Endodermal cell (in vitro differentiated cells): Measurements from ENCODE around the gene ARL5C. TPM values are rescaled to one million over a fixed set of nuclear protein-coding genes. Genes with fewer than 3 reads are reported as not detected.

Source experiments
- DNase-seq: peaks from one replicate; pipeline ENCODE4 v3.0.0-alpha.2; 2017
- H3K27ac ChIP-seq: 2 replicates; pipeline ENCODE4 v1.5.1; 2013; ENCODE audit warnings: mild to moderate bottlenecking, low read depth, low read length, moderate library complexity
- H3K27me3 ChIP-seq: 2 replicates; pipeline ENCODE4 v1.6.1; 2013; ENCODE audit warnings: mild to moderate bottlenecking, low read length, moderate library complexity; ENCODE audit not compliant: insufficient read depth, control insufficient read depth, poor library complexity, severe bottlenecking
- H3K36me3 ChIP-seq: 2 replicates; pipeline ENCODE4 v1.7.0; 2013; ENCODE audit warnings: mild to moderate bottlenecking, low read length, moderate library complexity; ENCODE audit not compliant: control insufficient read depth, insufficient read depth
- H3K4me1 ChIP-seq: one replicate; pipeline ENCODE4 v1.7.0; 2013; ENCODE audit warnings: low read length; ENCODE audit not compliant: control insufficient read depth, insufficient read depth
- H3K4me3 ChIP-seq: 2 replicates; pipeline ENCODE4 v1.5.1; 2013; ENCODE audit warnings: mild to moderate bottlenecking, low read length, moderate library complexity
- H3K9ac ChIP-seq: 2 replicates; pipeline ENCODE4 v1.6.1; 2013; ENCODE audit warnings: mild to moderate bottlenecking, low read length, moderate library complexity; ENCODE audit not compliant: poor library complexity, severe bottlenecking; ENCODE audit errors: extremely low read depth
- H3K9me3 ChIP-seq: 2 replicates; pipeline ENCODE4 v1.6.1; 2013; ENCODE audit warnings: mild to moderate bottlenecking, low read length, moderate library complexity; ENCODE audit not compliant: control insufficient read depth
- H3K27ac Mint-ChIP-seq: 2 replicates; pipeline ENCODE4 v1.8.0; 2020; ENCODE audit warnings: mixed read lengths
- H3K27me3 Mint-ChIP-seq: 2 replicates; pipeline ENCODE4 v1.8.0; 2021; ENCODE audit warnings: mild to moderate bottlenecking, mixed read lengths; ENCODE audit not compliant: insufficient read depth
- H3K36me3 Mint-ChIP-seq: 2 replicates; pipeline ENCODE4 v1.8.0; 2020; ENCODE audit warnings: low read depth, mixed read lengths
- H3K4me1 Mint-ChIP-seq: 2 replicates; pipeline ENCODE4 v1.8.0; 2020; ENCODE audit warnings: mixed read lengths
- H3K4me3 Mint-ChIP-seq: 2 replicates; pipeline ENCODE4 v1.8.0; 2020; ENCODE audit warnings: mild to moderate bottlenecking, moderate library complexity, mixed read lengths
- H3K9me3 Mint-ChIP-seq: 2 replicates; pipeline ENCODE4 v1.8.0; 2020; ENCODE audit warnings: mild to moderate bottlenecking, mixed read lengths
- WGBS, 2 experiments: methylation state at CpG; one replicate each; pipeline versions ENCODE4 v1.1.5 to v1.1.7; 2013; ENCODE audit warnings: missing lambda C conversion rate in 2 of 2, mixed read lengths in 1 of 2; ENCODE audit not compliant: insufficient coverage in 1 of 2, insufficient read length in 1 of 2; 5-methylcytosine and 5-hydroxymethylcytosine counted together
- total RNA-seq, 2 donors: library from RNA; stranded (reverse); fragmentation: NEBNext Ultra II Directional in 1 of 2; extraction: Animal tissue kit (Norgen Biotek cat#: 25700) in 1 of 2; gene quantifications; 2 replicates in 1 of 2; 3 replicates in 1 of 2; pipeline ENCODE4 v1.2.1, GENCODE V29; 2021
- TF ChIP-seq, protein P1 (sequence below): fragments of 200-600 bp; sonication (generic); conservative IDR thresholded peaks from 2 replicates; pipeline ENCODE4 v1.5.0; 2021; ENCODE audit warnings: antibody characterized with exemption, mild to moderate bottlenecking

The ARL5C gene
- total RNA-seq, 2 donors from 2014 or later: not detected

GRCh38 chr17:39141915-39142664 is 23.9 kb downstream of the ARL5C start:
- Mint-ChIP-seq H3K9me3 (peaks cover 3% of the 10 kb centered on the region), H3K27ac (no peak overlapping the region), H3K4me3 (no peak overlapping the region), H3K27me3 (peaks cover 1% of the 10 kb centered on the region), H3K36me3 (no peaks in the 10 kb centered on the region), H3K4me1 (no peaks in the 10 kb centered on the region)
- Histone ChIP-seq H3K9me3 (peaks cover 5% of the 10 kb centered on the region), H3K27ac (no peak overlapping the region), H3K4me3 (no peak overlapping the region), H3K9ac (no peak overlapping the region), H3K4me1 (no peaks in the 10 kb centered on the region), H3K27me3 (no peaks in the 10 kb centered on the region), H3K36me3 (no peaks in the 10 kb centered on the region)
- WGBS, 2 experiments: 93 to 94% methylated on average over 8 to 10 of the region's 11 CpGs
- no peak for DNase-seq
- TF ChIP-seq, protein P1, sequence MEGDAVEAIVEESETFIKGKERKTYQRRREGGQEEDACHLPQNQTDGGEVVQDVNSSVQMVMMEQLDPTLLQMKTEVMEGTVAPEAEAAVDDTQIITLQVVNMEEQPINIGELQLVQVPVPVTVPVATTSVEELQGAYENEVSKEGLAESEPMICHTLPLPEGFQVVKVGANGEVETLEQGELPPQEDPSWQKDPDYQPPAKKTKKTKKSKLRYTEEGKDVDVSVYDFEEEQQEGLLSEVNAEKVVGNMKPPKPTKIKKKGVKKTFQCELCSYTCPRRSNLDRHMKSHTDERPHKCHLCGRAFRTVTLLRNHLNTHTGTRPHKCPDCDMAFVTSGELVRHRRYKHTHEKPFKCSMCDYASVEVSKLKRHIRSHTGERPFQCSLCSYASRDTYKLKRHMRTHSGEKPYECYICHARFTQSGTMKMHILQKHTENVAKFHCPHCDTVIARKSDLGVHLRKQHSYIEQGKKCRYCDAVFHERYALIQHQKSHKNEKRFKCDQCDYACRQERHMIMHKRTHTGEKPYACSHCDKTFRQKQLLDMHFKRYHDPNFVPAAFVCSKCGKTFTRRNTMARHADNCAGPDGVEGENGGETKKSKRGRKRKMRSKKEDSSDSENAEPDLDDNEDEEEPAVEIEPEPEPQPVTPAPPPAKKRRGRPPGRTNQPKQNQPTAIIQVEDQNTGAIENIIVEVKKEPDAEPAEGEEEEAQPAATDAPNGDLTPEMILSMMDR: no peak

DNA sequence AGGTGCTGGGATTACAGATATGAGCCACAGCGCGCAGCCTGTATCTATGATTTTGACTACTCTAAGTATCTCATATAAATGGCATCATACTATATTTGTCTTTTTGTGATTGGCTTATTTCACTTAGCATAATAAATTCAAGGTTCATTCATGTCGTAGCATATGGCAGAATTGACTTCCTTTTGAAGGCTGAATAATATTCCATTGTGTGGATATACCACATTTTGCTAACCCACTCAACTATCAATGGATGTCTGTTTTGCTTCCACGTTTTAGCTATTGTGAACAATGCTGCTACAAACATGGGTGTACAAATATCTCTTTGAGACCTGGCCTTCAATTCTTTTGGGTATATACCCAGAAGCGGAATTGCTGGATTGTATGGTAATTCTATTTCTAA is 24.7 kb downstream of the ARL5C start:
- Histone ChIP-seq H3K4me1 (no peaks in the 10 kb centered on the region), H3K9ac (no peak overlapping the region), H3K9me3 (peaks cover 5% of the 10 kb centered on the region), H3K4me3 (no peak overlapping the region), H3K36me3 (no peaks in the 10 kb centered on the region), H3K27ac (no peak overlapping the region), H3K27me3 (no peaks in the 10 kb centered on the region)
- Mint-ChIP-seq H3K9me3 (peaks cover 3% of the 10 kb centered on the region), H3K4me1 (no peaks in the 10 kb centered on the region), H3K36me3 (no peaks in the 10 kb centered on the region), H3K27me3 (peaks cover 1% of the 10 kb centered on the region), H3K27ac (no peak overlapping the region), H3K4me3 (no peak overlapping the region)
- no peak for DNase-seq
- WGBS, 2 experiments: 88 to 97% methylated on average over 3 of the region's 5 CpGs
- TF ChIP-seq, protein P1: no peak

- Histone ChIP-seq H3K4me1 (no peaks in the 10 kb centered on the region), H3K36me3 (no peaks in the 10 kb centered on the region), H3K9ac (no peak overlapping the region), H3K9me3 (peaks cover 5% of the 10 kb centered on the region), H3K27me3 (no peaks in the 10 kb centered on the region), H3K27ac (no peak overlapping the region), H3K4me3 (no peak overlapping the region)
- H3K27ac Mint-ChIP-seq: no peak overlapping the region
- no peak overlapping the region for H3K4me3 Mint-ChIP-seq
- peaks cover 3% of the 10 kb centered on the region for H3K9me3 Mint-ChIP-seq
- 91 to 92% methylated on average over 2 to 9 of the region's 9 CpGs for WGBS, 2 experiments
- TF ChIP-seq, protein P1: no peak
- no peaks in the 10 kb centered on the region for H3K36me3 Mint-ChIP-seq
- no peaks in the 10 kb centered on the region for H3K27me3 Mint-ChIP-seq
- no peaks in the 10 kb centered on the region for H3K4me1 Mint-ChIP-seq
- DNase-seq: no peak
Measured at GRCh38 chr17:39139561-39139960, 26.4 kb downstream of the ARL5C start.
